GM15510 (cell line): ENCODE measurements around the gene ANKHD1.

Source experiments
- POLR2A ChIP-seq: IDR thresholded peaks from 3 replicates; pipeline ENCODE4 v1.6.1; 2011; ENCODE audit warnings: borderline replicate concordance; ENCODE audit not compliant: insufficient read length; ENCODE audit errors: extremely low read depth

Gene ANKHD1

DNA sequence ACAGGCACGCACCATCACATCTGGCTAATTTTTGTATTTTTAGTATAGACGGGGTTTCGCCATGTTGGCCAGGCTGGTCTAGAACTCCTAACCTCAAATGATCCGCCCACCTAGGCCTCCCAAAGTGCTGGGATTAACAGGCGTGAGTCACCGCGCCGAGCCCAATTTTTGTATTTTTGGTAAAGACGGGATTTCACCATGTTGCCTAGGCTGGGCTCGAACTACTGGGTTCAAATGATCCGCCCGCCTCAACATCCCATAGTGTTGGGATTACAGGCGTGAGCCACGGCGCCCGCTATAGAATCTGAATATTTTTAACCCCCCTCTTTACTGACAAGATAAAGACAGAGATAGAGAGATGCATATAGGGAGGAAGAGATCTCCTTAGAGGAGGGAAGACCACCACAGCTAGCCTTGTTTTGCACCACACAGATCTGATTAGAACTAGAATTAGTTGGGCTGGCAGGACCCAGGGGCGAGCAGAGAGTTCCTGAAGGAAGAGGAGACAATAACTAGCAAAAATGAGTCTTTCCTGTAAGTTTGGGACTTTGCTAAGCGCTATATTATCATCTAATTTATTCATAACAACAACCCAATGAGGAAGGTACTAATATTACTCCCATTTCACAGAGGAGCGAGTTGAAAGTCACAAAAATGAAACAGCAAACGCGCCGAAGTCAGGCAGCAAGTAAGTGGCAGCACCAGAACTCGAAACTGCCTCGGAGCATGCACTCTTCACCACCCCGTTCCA is 1.5 kb upstream of the ANKHD1 start:
- no peak for TF ChIP-seq POLR2A

GRCh38 chr5:140400730-140401361 is 787 bp upstream of the ANKHD1 start:
- peak; percentile 77 for TF ChIP-seq POLR2A

GRCh38 chr5:140402258-140403074 is 833 bp downstream of the ANKHD1 start:
- no peak for TF ChIP-seq POLR2A

DNA sequence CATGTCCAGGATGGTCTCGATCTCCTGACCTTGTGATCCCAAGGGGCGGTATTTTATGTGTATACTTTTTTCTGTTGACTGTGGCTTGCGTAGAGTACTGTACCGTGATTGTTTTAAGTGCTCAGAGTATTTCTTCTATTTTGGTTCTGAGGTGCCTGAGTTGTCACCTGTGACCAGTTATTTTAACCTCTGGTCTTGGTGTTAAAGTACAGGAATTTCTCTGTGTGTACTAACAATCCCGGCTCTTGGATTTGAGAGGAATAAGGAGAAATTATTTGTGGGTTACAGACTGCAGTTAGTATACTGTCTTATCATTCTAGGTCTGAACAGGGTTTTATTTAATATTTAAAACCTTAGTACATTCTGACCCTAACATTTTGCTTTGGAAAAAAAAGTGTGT is 2.0 kb downstream of the ANKHD1 start:
- TF ChIP-seq POLR2A = no peak

GRCh38 chr5:140408750-140409241 is 7.2 kb downstream of the ANKHD1 start:
- no peak for TF ChIP-seq POLR2A

DNA sequence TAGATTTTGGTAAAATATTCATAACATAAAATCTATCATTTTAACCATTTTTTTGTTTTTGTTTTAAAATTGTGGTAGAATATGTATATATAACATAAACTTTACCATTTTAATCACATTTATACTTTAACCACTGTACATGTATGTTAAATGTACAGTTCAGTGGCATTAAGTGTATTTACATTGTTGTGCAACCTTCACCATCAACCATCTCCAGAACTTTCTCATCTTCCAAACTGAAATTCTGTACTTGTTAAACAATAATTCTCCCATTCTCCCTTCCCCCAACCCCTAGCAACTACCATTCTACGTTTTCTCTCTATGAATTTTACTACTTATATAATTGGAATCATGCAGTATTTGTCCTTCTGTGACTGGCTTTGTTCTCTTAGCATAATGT is 11.6 kb downstream of the ANKHD1 start:
- TF ChIP-seq POLR2A = no peak

DNA sequence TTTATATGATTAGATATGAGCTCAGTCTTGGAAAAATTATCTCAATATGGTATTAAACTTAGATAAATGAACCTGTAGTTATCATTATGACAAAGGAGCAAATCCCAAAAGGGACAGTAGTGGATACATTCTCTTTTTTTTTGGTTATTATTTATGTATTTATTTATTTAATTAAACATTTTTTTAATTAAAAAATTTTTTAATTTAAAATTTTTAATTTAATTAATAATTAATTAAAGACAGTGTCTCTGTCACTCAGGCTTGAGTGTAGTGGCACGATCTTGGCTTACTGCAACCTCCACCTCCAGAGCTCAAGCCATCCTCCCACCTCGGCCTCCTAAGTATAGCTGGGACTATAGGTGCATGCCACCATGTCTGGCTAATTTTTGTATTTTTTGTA is 15.6 kb downstream of the ANKHD1 start:
- no peak for TF ChIP-seq POLR2A

- no peak for TF ChIP-seq POLR2A
Measured at GRCh38 chr5:140418862-140419520, 17.4 kb downstream of the ANKHD1 start.

- no peak for TF ChIP-seq POLR2A
Measured at GRCh38 chr5:140420226-140420570, 18.6 kb downstream of the ANKHD1 start.

DNA sequence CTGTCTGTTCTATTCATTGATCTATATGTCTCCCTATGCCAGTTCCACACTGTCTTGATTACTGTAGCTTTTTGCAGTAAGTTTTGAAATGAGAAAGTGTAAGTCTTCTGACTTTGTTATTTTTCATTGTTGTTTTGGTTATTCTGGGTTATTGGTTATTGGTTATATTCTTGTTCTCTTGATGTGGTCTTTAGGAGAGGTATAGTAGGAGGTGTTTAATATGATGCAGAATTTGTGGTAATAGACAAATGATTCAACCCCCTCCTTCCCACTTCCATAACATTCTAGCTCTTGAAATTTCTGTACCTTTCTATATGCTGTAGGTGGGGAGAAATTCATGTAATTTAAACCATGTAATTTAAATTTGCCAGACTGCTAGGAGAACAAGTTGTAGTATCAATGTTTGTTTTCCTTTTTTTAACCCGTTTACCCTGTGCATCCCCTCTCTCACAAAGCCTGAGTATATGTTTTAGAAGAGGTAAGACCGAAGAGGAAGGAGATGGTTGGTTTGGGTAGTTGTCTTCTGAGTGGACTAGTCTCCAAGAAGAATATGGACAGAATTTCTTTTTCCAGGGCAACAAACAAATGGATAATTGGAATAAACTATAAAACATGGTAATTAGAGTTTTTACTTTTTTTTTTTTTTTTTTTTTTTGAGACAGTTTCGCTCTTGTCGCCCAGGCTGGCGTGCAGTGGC is 19.2 kb downstream of the ANKHD1 start:
- TF ChIP-seq POLR2A = no peak

DNA sequence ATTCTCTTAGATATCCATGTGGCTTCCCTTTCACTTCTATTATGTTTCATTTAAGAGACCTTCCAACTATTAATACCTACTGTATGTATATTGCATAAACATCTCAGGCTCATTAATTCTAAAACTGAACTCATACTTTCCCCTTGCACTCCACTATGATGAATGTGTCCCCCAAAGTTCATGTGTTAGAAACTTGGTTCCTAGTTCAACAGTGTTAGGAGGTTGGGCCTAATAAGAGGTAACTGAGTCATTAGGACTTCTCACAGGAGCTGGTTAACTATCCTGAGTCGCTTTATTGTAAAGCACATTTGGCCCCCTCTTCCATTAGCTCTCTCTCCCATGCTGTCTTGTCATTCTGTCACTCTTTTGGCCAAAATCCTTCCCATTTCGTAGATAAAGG is 22.0 kb downstream of the ANKHD1 start:
- TF ChIP-seq POLR2A = no peak

DNA sequence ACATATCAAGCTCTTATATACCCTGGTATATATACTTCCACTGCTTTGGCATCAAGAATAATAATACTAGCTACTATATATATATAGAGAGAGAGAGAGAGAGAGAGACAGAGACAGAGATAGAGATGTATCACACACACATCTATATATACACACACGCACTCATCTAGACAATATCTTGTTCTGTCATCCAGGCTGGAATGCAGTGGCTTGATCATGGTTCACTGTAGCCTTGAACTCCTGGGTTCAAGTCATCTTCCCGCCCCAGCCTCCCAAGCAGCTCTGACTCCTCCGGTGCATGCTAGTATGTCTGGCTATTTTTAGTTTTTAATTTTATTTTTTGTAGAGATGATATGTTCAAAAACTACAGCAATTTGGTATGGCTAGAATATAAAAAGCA is 22.5 kb downstream of the ANKHD1 start:
- no peak for TF ChIP-seq POLR2A

DNA sequence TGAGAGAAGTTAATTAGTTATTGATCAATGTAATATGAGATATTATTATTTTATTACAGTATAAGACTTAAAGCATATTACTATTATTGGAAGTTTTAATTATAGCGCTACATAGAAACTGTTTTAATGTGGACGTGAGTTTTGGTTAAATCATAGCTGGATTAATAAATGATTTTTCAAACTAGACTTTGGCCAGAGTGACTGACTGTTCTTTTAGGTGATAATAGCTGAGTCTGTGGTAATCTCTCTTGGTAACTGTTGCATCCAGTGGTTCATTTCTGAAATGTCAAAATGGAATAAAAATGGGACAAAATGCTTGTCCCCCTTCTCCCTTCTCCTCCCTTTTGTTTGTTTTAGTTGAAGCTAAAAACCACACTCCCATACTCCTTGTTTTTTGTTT is 28.1 kb downstream of the ANKHD1 start:
- no peak for TF ChIP-seq POLR2A

- TF ChIP-seq POLR2A = no peak
Measured at GRCh38 chr5:140432212-140432611, 30.6 kb downstream of the ANKHD1 start.
